ENCODE data around the gene PKD2. TPM values are rescaled to one million over a fixed set of nuclear protein-coding genes. Genes with fewer than 3 reads are reported as not detected.
A peak's percentile ranks its signal among the peaks of the same experiment; 100 is the strongest.

PKD2 gene
- 106 and 111 TPM in 2 replicates for total RNA-seq

DNA sequence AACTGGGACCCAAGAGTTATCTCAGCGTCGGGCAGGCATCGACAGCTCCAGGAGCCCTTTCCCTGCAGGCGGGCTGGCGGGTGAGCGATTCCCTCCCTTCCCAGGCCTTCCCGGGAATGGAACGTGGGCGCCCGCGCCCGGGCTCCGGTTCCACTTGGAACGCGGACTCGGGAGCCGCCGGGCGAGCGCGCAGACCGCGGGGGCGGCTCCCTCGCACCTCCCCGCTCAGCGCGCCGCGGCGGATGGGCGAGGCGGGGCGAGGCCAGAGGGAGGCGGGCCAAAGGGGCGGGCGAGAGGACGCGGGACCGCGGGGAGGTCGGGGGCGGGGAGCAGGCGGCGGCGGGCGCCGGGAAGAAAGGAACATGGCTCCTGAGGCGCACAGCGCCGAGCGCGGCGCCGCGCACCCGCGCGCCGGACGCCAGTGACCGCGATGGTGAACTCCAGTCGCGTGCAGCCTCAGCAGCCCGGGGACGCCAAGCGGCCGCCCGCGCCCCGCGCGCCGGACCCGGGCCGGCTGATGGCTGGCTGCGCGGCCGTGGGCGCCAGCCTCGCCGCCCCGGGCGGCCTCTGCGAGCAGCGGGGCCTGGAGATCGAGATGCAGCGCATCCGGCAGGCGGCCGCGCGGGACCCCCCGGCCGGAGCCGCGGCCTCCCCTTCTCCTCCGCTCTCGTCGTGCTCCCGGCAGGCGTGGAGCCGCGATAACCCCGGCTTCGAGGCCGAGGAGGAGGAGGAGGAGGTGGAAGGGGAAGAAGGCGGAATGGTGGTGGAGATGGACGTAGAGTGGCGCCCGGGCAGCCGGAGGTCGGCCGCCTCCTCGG lies at the start of gene PKD2:
PKD2 (plus strand) TSS at position 332 of the 818 bp plus-strand sequence; CDS start at position 431, 99 bp downstream.
- no peaks in the 10 kb centered on the region for H3K36me3 ChIP-seq (ENCODE audit: insufficient read depth, low read length)
- peak within 1 kb of the TSS; percentile 92 for H3K4me2 ChIP-seq (ENCODE audit: insufficient read depth, low read length)
- H3K79me2 ChIP-seq (ENCODE audit: insufficient read depth, low read length), result peaks cover 44% of the 10 kb centered on the region
- peak within 1 kb of the TSS; percentile 74 for H3K27ac ChIP-seq (ENCODE audit: low read depth, low read length)
- peak within 1 kb of the TSS; percentile 21 for H2AFZ ChIP-seq (ENCODE audit: low read length)
- TF ChIP-seq, protein P1, sequence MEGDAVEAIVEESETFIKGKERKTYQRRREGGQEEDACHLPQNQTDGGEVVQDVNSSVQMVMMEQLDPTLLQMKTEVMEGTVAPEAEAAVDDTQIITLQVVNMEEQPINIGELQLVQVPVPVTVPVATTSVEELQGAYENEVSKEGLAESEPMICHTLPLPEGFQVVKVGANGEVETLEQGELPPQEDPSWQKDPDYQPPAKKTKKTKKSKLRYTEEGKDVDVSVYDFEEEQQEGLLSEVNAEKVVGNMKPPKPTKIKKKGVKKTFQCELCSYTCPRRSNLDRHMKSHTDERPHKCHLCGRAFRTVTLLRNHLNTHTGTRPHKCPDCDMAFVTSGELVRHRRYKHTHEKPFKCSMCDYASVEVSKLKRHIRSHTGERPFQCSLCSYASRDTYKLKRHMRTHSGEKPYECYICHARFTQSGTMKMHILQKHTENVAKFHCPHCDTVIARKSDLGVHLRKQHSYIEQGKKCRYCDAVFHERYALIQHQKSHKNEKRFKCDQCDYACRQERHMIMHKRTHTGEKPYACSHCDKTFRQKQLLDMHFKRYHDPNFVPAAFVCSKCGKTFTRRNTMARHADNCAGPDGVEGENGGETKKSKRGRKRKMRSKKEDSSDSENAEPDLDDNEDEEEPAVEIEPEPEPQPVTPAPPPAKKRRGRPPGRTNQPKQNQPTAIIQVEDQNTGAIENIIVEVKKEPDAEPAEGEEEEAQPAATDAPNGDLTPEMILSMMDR (IDR thresholded peaks at IDR 0.05; ENCODE audit: extremely low read depth, low read depth, low read length), result no peak
- DNase-seq (ENCODE audit: insufficient read length, low spot score, missing footprints), result peak; percentile 95
- no peaks in the 10 kb centered on the region for H3K27me3 ChIP-seq (ENCODE audit: insufficient read depth, low read length)
- H3K9me3 ChIP-seq (ENCODE audit: low read depth, low read length), result no peaks in the 10 kb centered on the region
- H3K4me1 ChIP-seq (ENCODE audit: insufficient read depth, low read length), result peaks cover 50% of the 10 kb centered on the region
- peak within 1 kb of the TSS; percentile 77 for H3K4me3 ChIP-seq (ENCODE audit: insufficient read depth, low read length)
- H4K20me1 ChIP-seq (ENCODE audit: insufficient read depth, low read length), result peaks cover 10% of the 10 kb centered on the region

DNA sequence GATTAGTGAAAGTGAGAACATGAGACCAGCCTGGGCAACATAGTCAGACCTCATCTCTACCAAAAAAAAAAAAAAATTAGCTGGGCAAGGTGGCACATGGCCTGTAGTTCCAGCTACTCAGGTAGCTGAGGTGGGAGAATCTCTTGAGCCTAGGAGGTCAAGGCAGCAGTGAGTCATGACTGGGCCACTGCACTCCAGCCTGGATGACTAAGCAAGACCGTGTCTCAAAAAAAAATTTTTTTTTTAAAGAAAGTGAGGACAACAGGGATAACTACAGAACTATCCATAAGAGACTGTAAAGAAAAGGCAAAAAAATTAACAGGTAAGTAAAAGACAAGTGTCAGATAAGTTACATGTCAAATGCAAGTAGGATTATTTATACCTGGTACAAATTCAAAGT lies 45.4 kb upstream of the PKD2 start:
- no peaks in the 10 kb centered on the region for H3K27me3 ChIP-seq (ENCODE audit: insufficient read depth, low read length)
- no peaks in the 10 kb centered on the region for H4K20me1 ChIP-seq (ENCODE audit: insufficient read depth, low read length)
- H3K36me3 ChIP-seq (ENCODE audit: insufficient read depth, low read length), result no peaks in the 10 kb centered on the region
- no peak for DNase-seq (ENCODE audit: insufficient read length, low spot score, missing footprints)
- no peaks in the 10 kb centered on the region for H3K9me3 ChIP-seq (ENCODE audit: low read depth, low read length)
- H3K4me3 ChIP-seq (ENCODE audit: insufficient read depth, low read length), result no peak overlapping the region
- H2AFZ ChIP-seq (ENCODE audit: low read length), result no peak overlapping the region
- no peak overlapping the region for H3K4me2 ChIP-seq (ENCODE audit: insufficient read depth, low read length)
- no peaks in the 10 kb centered on the region for H3K79me2 ChIP-seq (ENCODE audit: insufficient read depth, low read length)
- TF ChIP-seq, protein P1 (IDR thresholded peaks at IDR 0.05; ENCODE audit: extremely low read depth, low read depth, low read length), result no peak
- H3K4me1 ChIP-seq (ENCODE audit: insufficient read depth, low read length), result no peaks in the 10 kb centered on the region
- H3K27ac ChIP-seq (ENCODE audit: low read depth, low read length), result no peak overlapping the region

DNA sequence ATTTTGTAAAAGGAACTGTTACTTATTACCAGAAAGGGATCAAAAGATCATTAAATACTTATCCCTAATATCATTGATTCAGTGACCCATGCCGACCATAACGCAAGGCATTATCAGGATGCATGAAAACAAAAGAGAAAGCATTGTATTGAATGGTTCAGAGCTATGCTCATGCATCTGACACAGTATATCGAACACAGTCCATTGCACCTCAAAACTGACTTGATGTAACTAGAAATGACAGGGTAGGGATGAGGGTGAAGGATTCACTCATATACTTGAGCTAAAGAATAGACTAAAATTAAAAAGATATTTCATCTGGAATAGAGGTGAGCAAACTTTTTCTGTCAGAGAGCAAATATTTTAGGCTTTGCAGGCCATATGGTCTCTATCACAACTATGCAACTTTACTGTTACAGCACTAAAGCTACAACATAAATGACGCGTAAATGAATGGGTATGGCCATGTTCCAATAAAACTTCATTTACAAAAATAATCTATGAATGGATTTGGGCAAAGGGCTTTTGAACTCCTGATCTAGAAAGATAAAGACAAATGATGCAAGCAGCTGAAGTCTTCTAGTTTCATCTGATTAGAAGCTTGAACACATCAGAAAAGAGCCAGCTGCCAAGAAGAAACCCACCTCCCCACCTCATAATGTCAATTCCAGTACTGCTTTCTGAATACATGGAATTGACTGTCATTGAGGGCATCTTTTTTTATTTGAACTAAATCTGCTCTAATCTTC lies 44.9 kb upstream of the PKD2 start:
- Histone ChIP-seq H2AFZ (ENCODE audit: low read length) (no peak overlapping the region), H3K9me3 (ENCODE audit: low read depth, low read length) (no peaks in the 10 kb centered on the region), H3K4me3 (ENCODE audit: insufficient read depth, low read length) (no peak overlapping the region), H3K79me2 (ENCODE audit: insufficient read depth, low read length) (no peaks in the 10 kb centered on the region), H4K20me1 (ENCODE audit: insufficient read depth, low read length) (no peaks in the 10 kb centered on the region), H3K27me3 (ENCODE audit: insufficient read depth, low read length) (no peaks in the 10 kb centered on the region), H3K27ac (ENCODE audit: low read depth, low read length) (no peak overlapping the region), H3K4me1 (ENCODE audit: insufficient read depth, low read length) (no peaks in the 10 kb centered on the region), H3K4me2 (ENCODE audit: insufficient read depth, low read length) (no peak overlapping the region), H3K36me3 (ENCODE audit: insufficient read depth, low read length) (no peaks in the 10 kb centered on the region)
- TF ChIP-seq, protein P1 (IDR thresholded peaks at IDR 0.05; ENCODE audit: extremely low read depth, low read depth, low read length), result no peak
- no peak for DNase-seq (ENCODE audit: insufficient read length, low spot score, missing footprints)

DNA sequence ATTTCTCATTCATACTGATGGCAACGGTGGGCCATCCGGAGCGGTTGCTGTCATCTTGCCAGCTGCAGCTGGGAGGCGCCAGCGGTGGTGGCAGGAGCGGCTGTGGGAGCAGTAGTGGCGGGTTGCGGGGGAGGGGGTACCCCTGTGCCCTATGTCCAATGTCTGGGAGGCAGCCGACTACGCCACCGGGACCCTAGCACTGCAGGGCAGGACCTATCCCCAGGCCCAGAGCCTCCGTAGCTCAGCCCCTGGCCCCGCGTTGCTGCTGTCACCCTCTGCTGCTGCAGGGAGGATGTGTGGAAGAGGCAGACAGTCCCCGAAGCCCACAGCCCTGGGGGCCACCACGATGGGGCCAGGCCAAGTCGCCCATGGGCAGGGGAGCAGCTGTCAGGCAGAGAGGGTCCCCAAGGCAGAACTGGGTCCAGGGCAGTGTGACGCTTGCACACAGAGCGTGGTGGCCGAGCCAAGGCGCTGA lies 41.9 kb upstream of the PKD2 start:
- Histone ChIP-seq H3K9me3 (ENCODE audit: low read depth, low read length) (no peaks in the 10 kb centered on the region), H3K4me1 (ENCODE audit: insufficient read depth, low read length) (no peaks in the 10 kb centered on the region), H4K20me1 (ENCODE audit: insufficient read depth, low read length) (no peaks in the 10 kb centered on the region), H3K4me3 (ENCODE audit: insufficient read depth, low read length) (no peak overlapping the region), H2AFZ (ENCODE audit: low read length) (no peak overlapping the region), H3K36me3 (ENCODE audit: insufficient read depth, low read length) (no peaks in the 10 kb centered on the region), H3K79me2 (ENCODE audit: insufficient read depth, low read length) (no peaks in the 10 kb centered on the region), H3K27ac (ENCODE audit: low read depth, low read length) (no peak overlapping the region), H3K27me3 (ENCODE audit: insufficient read depth, low read length) (peaks cover 4% of the 10 kb centered on the region), H3K4me2 (ENCODE audit: insufficient read depth, low read length) (no peak overlapping the region)
- TF ChIP-seq, protein P1 (IDR thresholded peaks at IDR 0.05; ENCODE audit: extremely low read depth, low read depth, low read length), result no peak
- no peak for DNase-seq (ENCODE audit: insufficient read length, low spot score, missing footprints)

Measured in osteoblast (primary cell).